ENCODE data around the gene DMRTA2.
"Not testable (repeated sequence)": the region's sequence is repeated elsewhere in the genome, so short reads cannot be mapped to it uniquely, and the experiment has no call there.

DMRTA2 gene

DNA sequence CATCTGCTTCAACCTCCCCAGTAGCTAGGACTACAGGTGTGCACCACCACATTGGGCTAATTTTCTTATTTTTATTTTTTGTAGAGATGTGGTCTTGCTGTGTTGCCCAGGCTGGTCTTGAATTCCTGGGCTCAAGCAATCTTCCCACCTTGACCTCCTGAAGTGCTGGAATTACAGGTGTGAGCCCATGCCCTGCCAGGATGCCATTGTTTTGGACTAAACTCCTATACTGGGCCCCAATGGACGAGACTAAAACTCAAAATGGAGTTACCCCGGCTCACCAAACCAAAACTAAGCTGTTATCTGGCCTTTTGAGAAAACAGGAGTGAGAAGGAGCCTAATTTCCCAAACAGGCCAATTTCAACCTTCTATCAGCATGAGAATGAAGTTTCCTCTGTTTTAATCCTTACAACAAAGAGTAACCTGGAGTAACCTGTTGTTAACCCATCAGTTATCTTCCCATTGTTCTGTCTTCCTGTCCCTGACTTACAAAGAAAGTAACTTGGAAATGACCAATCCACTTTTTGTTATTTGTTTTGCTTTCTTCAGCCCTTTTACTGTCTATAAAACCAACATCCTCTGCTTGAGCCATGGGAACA is 29.6 kb downstream of the DMRTA2 start:
- DNase-seq (ENCODE audit: low read depth in 1 of 2, low spot score in 1 of 2) = no peak

DNA sequence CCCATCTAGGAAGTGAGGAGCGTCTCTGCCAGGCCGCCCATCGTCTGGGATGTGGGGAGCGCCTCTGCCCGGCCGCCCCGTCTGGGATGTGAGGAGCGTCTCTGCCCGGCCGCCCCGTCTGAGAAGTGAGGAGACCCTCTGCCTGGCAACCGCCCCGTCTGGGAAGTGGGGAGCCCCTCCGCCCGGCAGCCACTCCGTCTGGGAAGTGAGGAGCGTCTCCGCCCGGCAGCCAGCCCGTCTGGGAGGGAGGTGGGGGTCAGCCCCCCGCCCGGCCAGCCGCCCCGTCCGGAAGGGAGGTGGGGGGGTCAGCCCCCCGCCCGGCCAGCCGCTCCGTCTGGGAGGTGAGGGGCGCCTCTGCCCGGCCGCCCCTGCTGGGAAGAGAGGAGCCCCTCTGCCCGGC is 41.7 kb downstream of the DMRTA2 start:
- DNase-seq (ENCODE audit: low read depth in 1 of 2, low spot score in 1 of 2) = not testable (repeated sequence)

- DNase-seq (ENCODE audit: low read depth in 1 of 2, low spot score in 1 of 2) = no peak
Measured at GRCh38 chr1:50378770-50379169, 44.5 kb downstream of the DMRTA2 start.

DNA sequence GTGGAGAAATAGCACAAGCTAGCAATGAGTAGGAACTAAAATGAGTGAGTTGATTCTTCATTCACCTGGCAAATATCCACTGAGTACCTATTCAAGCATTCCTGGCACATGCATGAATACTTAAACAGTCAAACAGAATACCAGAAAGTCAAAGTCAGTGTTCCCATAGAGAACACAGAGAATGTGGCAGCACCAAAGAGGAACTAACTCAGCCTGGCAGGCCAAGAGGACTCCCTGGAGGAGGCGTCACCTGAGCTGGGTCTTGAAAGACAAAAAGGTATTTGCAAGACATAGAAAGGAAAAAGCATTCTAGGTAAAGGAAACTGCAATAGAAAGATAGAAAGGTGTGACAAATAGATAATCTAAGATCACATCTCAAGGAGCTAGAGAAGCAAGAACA is 49.7 kb downstream of the DMRTA2 start:
- no peak for DNase-seq (ENCODE audit: low read depth in 1 of 2, low spot score in 1 of 2)

DNA sequence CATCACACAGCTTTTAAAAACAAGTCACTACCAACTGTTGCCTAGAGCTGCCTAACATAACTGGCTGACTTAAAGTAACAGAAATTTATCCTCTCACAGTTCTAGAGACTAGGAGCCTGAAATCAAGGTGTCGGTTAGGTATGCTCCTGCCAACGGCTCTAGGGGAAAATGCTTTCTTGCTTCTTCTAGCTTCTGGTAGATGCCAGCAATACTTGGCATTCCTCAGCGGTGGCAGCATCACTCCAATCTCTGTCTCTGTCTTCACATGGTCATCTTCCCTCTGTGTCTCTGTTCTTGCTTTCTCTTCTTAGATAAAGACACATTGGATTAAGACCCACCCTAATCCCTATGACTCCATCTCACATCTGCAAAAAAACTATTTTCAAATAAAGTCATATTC is 51.5 kb downstream of the DMRTA2 start:
- no peak for DNase-seq (ENCODE audit: low read depth in 1 of 2, low spot score in 1 of 2)

- DNase-seq (ENCODE audit: low read depth in 1 of 2, low spot score in 1 of 2) = no peak
Measured at GRCh38 chr1:50369830-50370229, 53.4 kb downstream of the DMRTA2 start.

- DNase-seq (ENCODE audit: low read depth in 1 of 2, low spot score in 1 of 2) = no peak
Measured at GRCh38 chr1:50369008-50369634, 54.1 kb downstream of the DMRTA2 start.

DNA sequence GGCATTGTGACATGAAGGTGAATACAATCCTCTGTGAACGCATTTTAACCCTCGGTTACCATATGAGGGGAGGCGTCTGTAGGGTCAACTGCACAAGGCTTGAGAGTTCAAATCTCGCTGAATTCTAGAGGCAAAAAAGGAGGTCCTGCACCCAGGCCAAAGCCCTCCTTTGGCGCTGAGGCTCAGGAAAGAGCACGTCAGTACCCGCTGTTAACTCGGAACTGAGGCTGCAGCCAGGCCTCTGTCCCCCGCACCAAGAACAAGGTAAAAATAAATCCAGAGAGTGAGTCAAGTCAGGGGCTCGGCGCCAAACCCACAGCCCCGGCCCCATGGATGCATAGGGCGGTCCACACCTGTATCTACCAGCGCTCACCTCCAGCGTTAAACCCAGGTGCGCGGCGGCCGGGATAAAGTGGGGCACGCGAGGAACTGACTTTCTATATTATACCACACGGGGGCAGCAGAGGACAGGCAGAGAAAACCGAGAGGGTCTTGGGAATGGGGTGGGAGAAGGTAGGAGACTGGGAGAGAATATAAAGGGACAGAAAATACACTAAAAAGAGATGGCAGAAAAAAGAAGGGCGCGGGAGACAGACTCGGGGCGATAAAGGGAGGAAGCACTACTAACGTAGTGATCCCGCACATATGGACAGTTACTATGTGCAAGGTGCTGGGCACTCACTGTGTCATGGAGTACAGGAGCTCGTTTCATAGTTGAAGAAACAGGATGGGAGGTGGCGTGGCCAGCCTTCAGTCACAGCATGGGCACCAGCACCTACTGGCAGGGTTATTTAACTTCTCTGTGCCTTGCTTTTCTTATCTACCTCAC is 54.9 kb downstream of the DMRTA2 start:
- no peak for DNase-seq (ENCODE audit: low read depth in 1 of 2, low spot score in 1 of 2)

Data from activated T-helper 1 cell treated with anti-CD3 and anti-CD28 coated beads, Interleukin-2, amount 50 U/mL, for 16 hours (primary cell).